Endothelial cell of umbilical vein (primary cell): ENCODE data around the gene PLD6. TPM values are rescaled to one million over a fixed set of nuclear protein-coding genes. Genes with fewer than 3 reads are reported as not detected.

Experiments
- BruUV-seq: library from RNA; stranded (reverse); fragments of 400-500 nt; replicated peaks from 2 replicates; lab custom pipeline; 2021; lab: Mats Ljungman, UMichigan
- CTCF ChIA-PET: fragments of 300-600, 350-600 bp; sonication (Branson Sonifier 250); formaldehyde crosslinking; loops from one replicate; lab custom pipeline; 2021; ENCODE audit warnings: antibody characterized with exemption, inconsistent platforms; lab: Charles Lee
- POLR2A ChIA-PET: fragments of 300-600, 350-600 bp; sonication (Branson Sonifier 250); formaldehyde crosslinking; loops from one replicate; lab custom pipeline; 2021; ENCODE audit warnings: antibody characterized with exemption, inconsistent platforms; lab: Charles Lee
- DNase-seq: peaks from one replicate; pipeline ENCODE4 v3.0.0-alpha.2; 2011; ENCODE audit warnings: low read depth, low spot score
- FAIRE-seq: peaks from 2 replicates; lab custom pipeline; 2011; peaks lifted over from hg19 to GRCh38; lab: Jason Lieb, UNC
- H2AFZ ChIP-seq: 2 replicates; pipeline ENCODE4 v1.6.0; 2012; ENCODE audit warnings: low read depth, low read length, control low read depth, inconsistent platforms
- H3K27ac ChIP-seq: 2 replicates; pipeline ENCODE4 v1.5.1; 2011; ENCODE audit warnings: low read depth, mild to moderate bottlenecking, control low read depth, low read length, moderate library complexity; ENCODE audit not compliant: insufficient read depth
- H3K27me3 ChIP-seq, 2 experiments: 2 replicates each; pipeline versions ENCODE4 v1.6.0 to v1.6.1; 2011; ENCODE audit warnings: low read length in 2 of 2, mixed read lengths in 1 of 2; ENCODE audit not compliant: control insufficient read depth in 2 of 2, insufficient read depth in 2 of 2
- H3K36me3 ChIP-seq, 2 experiments: 2 replicates in 1 of 2; 3 replicates in 1 of 2; pipeline ENCODE4 v1.5.1; 2011; ENCODE audit warnings: low read length in 2 of 2, mild to moderate bottlenecking in 1 of 2, moderate library complexity in 1 of 2; ENCODE audit not compliant: control insufficient read depth in 2 of 2, insufficient read depth in 2 of 2; ENCODE audit errors: extremely low read depth in 1 of 2
- H3K4me1 ChIP-seq: 3 replicates; pipeline ENCODE4 v1.5.1; 2011; ENCODE audit warnings: mild to moderate bottlenecking, low read length; ENCODE audit not compliant: control insufficient read depth, insufficient read depth; ENCODE audit errors: extremely low read depth
- H3K4me2 ChIP-seq: 2 replicates; pipeline ENCODE4 v1.6.1; 2011; ENCODE audit warnings: low read length, control low read depth, mixed read lengths; ENCODE audit not compliant: insufficient read depth
- H3K4me3 ChIP-seq, 3 experiments: fragments of 200-600 bp in 1 of 3; sonication (generic), shearing (Covaris generic) in 1 of 3; replicated peaks in 1 of 3; 2 replicates each; pipeline ENCODE4 v1.5.1; 2011 to 2016; ENCODE audit warnings: control low read depth in 3 of 3, low read length in 3 of 3, mild to moderate bottlenecking in 2 of 3, inconsistent platforms in 1 of 3, low read depth in 1 of 3, moderate library complexity in 1 of 3; ENCODE audit not compliant: insufficient read depth in 1 of 3
- H3K79me2 ChIP-seq: 2 replicates; pipeline ENCODE4 v1.6.0; 2012; ENCODE audit warnings: low read length, inconsistent platforms; ENCODE audit not compliant: control insufficient read depth, insufficient read depth
- H3K9ac ChIP-seq: replicated peaks from 2 replicates; pipeline ENCODE3; 2011; ENCODE audit warnings: low read length, control low read depth; ENCODE audit not compliant: insufficient read depth; ENCODE audit errors: extremely low read depth
- H3K9me1 ChIP-seq: replicated peaks from 3 replicates; pipeline ENCODE4 v1.6.0; 2011; ENCODE audit warnings: mild to moderate bottlenecking, low read length; ENCODE audit not compliant: control insufficient read depth, insufficient read depth; ENCODE audit errors: extremely low read depth
- H3K9me3 ChIP-seq: replicated peaks from 2 replicates; pipeline ENCODE4 v1.5.1; 2012; ENCODE audit warnings: low read length, inconsistent platforms; ENCODE audit not compliant: control insufficient read depth, insufficient read depth
- H4K20me1 ChIP-seq: replicated peaks from 2 replicates; pipeline ENCODE3; 2011; ENCODE audit warnings: mild to moderate bottlenecking, low read length; ENCODE audit not compliant: control insufficient read depth, insufficient read depth; ENCODE audit errors: extremely low read depth
- FOS ChIP-seq: IDR thresholded peaks from 2 replicates; pipeline ENCODE4 v1.6.1; 2011; ENCODE audit warnings: mild to moderate bottlenecking, low read length, moderate library complexity, borderline replicate concordance; ENCODE audit not compliant: insufficient read depth
- JUN ChIP-seq: IDR thresholded peaks from 2 replicates; pipeline ENCODE4 v1.6.1; 2011; ENCODE audit warnings: borderline replicate concordance, low read depth; ENCODE audit not compliant: insufficient read length, insufficient read depth
- MYC ChIP-seq: IDR thresholded peaks from one replicate; pipeline ENCODE4 v1.6.1; 2011; ENCODE audit warnings: mild to moderate bottlenecking, low read depth, low read length
- POLR2AphosphoS5 ChIP-seq: IDR thresholded peaks from 2 replicates; pipeline ENCODE4 v1.6.1; 2012; ENCODE audit warnings: low read depth, mild to moderate bottlenecking, control low read depth, low read length, moderate library complexity; ENCODE audit not compliant: insufficient read depth
- dilution Hi-C: fragments of 300-500 bp; cut with MboI; formaldehyde crosslinking; loops from one replicate; pipeline ENCODE4 v1.15.0; 2019; ENCODE audit warnings: low sequenced_read_pairs; ENCODE audit not compliant: extremely low pct_ligation_motif_present
- intact Hi-C: fragments of 100-400 bp; cut with micrococcal nuclease; formaldehyde crosslinking; loops from one replicate; pipeline ENCODE4 v1.10.0; 2022
- polyA plus RNA-seq, 4 experiments: library from polyadenylated mRNA; depleted of rRNA in 3 of 4; stranded (reverse) in 3 of 4; unstranded in 1 of 4; fragments of >200 nt; gene quantifications; 2 replicates each; pipeline versions ENCODE4 v1.2.1 to v1.2.3, GENCODE V29; 2011 to 2012; ENCODE audit warnings: missing spikeins in 1 of 4
- total RNA-seq: library from RNA; stranded (reverse); gene quantifications from 2 replicates; pipeline ENCODE4 v1.2.3, GENCODE V29; 2021
- TF ChIP-seq, protein P1 (sequence below), 2 donors: IDR thresholded peaks; 1 replicate in 1 of 2; 2 replicates in 1 of 2; pipeline ENCODE4 v1.5.1; 2011; ENCODE audit warnings: low read length in 2 of 2, mild to moderate bottlenecking in 2 of 2, moderate library complexity in 2 of 2, control low read depth in 1 of 2, inconsistent platforms in 1 of 2, low read depth in 1 of 2; ENCODE audit not compliant: insufficient read depth in 1 of 2; ENCODE audit errors: extremely low read depth in 1 of 2

The PLD6 gene
- total and polyA plus RNA-seq, 2 donors (not counting 3 experiments of a cell fraction or from before 2014, with no cell fraction given): 2.9 to 4.4 TPM

DNA sequence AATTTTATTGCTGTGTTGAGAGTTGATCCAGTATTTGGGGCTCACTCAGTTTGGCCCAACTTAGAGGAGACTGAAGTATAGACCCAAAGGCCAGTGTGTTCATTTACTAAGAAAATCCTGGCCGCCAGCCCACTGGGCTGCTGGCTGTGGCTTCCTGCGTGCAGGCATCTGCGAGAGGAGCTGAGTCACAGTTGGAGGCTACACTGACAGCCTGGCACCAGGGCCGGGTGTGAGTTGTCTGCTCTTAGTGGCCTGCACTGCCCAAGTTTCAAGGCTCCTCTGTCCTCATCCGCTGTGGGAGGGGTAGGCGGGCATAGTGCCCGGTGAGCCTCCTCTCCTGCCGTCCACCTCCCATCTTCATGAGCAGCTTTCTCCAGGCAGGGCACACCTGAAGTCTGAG is 54.2 kb downstream of the PLD6 start:
- TF ChIP-seq FOS (peak; percentile 82), POLR2AphosphoS5 (peak; percentile 68), JUN (peak; percentile 27), MYC (no peak)
- TF ChIP-seq, protein P1, sequence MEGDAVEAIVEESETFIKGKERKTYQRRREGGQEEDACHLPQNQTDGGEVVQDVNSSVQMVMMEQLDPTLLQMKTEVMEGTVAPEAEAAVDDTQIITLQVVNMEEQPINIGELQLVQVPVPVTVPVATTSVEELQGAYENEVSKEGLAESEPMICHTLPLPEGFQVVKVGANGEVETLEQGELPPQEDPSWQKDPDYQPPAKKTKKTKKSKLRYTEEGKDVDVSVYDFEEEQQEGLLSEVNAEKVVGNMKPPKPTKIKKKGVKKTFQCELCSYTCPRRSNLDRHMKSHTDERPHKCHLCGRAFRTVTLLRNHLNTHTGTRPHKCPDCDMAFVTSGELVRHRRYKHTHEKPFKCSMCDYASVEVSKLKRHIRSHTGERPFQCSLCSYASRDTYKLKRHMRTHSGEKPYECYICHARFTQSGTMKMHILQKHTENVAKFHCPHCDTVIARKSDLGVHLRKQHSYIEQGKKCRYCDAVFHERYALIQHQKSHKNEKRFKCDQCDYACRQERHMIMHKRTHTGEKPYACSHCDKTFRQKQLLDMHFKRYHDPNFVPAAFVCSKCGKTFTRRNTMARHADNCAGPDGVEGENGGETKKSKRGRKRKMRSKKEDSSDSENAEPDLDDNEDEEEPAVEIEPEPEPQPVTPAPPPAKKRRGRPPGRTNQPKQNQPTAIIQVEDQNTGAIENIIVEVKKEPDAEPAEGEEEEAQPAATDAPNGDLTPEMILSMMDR (IDR thresholded peaks at IDR 0.05; ENCODE audit: extremely low read depth in 1 of 2, insufficient read depth in 1 of 2, low read depth in 1 of 2, low read length in 2 of 2): no peak
- Histone ChIP-seq H4K20me1 (no peaks in the 10 kb centered on the region), H3K79me2 (peaks cover 3% of the 10 kb centered on the region), H3K9me1 (no peaks in the 10 kb centered on the region), H3K4me1 (peaks cover 24% of the 10 kb centered on the region), H3K27me3 (no peaks in the 10 kb centered on the region), H3K9ac (peak overlapping the region; percentile 26), H3K4me2 (peak overlapping the region; percentile 38), H3K4me3 (no peak overlapping the region), H2AFZ (no peak overlapping the region), H3K36me3 (peaks cover 25 to 49% of the 10 kb centered on the region in 2 experiments), H3K27ac (peak overlapping the region; percentile 80), H3K9me3 (no peaks in the 10 kb centered on the region)
- dilution Hi-C loops (no loop called here), intact Hi-C loops (loop anchor here (1.0 kb wide), 1 partner anchor 39 kb away; no protein-coding TSS in a partner anchor)
- POLR2A ChIA-PET: interaction anchor here (0.6 kb wide), 1 partner anchor 26 kb away, joined by 6 read pairs; no protein-coding TSS in a partner anchor
- DNase-seq: peak; percentile 89
- no TSS peak for BruUV-seq
- FAIRE-seq: peak; percentile 99
- CTCF ChIA-PET: interaction anchor here (0.8 to 3.1 kb wide), 3 partner anchors 10 to 151 kb away, joined by 3 to 40 read pairs (median 3); no protein-coding TSS in a partner anchor
